ENCODE measurements around the gene DDX59.

GRCh38 chr1:200714504-200715187 is 44.9 kb upstream of the DDX59 start:
- TF ChIP-seq CTCF (IDR thresholded peaks at IDR 0.05 in 4 of 5, conservative IDR thresholded peaks at IDR 0.05 in 1 of 5) (no peak), POLR2A (IDR thresholded peaks at IDR 0.05) (no peak)

Data from gastrocnemius medialis (tissue), 4 donors.